Measurements from ENCODE around the gene TMEM229B. TPM values are rescaled to one million over a fixed set of nuclear protein-coding genes. Genes with fewer than 3 reads are reported as not detected.

Gene TMEM229B
- polyA plus RNA-seq, 1 of the 3 experiments (the other 2 are of a cell fraction) = 0.16 TPM

DNA sequence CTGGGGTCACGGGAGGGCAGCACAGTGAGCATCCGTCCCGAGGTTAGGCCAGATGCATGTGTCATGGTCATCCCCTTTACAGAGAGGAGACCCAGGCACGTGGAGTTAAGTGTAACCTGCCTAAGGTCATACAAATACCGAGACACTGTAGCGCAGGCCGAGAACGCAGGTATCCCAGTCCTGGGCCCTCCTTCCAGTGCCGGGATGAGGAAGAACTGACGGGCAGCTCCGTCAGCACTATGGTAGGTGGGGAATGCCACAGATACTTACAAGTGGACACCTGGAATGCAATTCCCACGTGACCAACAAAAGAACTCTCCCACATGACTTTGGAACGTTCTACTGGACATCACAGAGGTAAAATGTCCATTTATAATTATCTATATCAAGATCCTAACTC is 8.7 kb upstream of the TMEM229B start:
- no peaks in the 10 kb centered on the region for H3K9me3 ChIP-seq
- H3K36me3 ChIP-seq (replicated peaks in 1 of 2; ENCODE audit: control insufficient read depth in 1 of 2, insufficient read depth in 2 of 2, low read length in 1 of 2) = no peaks in the 10 kb centered on the region
- peaks cover 0 to 3% of the 10 kb centered on the region in 2 experiments; a peak in 1 of 4 replicates for H3K4me1 ChIP-seq (ENCODE audit: control insufficient read depth in 1 of 2, insufficient read depth in 2 of 2, low read depth in 1 of 2, low read length in 1 of 2)
- no peaks in the 10 kb centered on the region for H3K9me2 ChIP-seq
- no peaks in the 10 kb centered on the region for H3F3A ChIP-seq (replicated peaks; ENCODE audit: insufficient read depth)
- H4K20me1 ChIP-seq (ENCODE audit: insufficient read depth) = no peaks in the 10 kb centered on the region
- H3K79me2 ChIP-seq (ENCODE audit: insufficient read depth) = no peaks in the 10 kb centered on the region
- TF ChIP-seq, protein P1, sequence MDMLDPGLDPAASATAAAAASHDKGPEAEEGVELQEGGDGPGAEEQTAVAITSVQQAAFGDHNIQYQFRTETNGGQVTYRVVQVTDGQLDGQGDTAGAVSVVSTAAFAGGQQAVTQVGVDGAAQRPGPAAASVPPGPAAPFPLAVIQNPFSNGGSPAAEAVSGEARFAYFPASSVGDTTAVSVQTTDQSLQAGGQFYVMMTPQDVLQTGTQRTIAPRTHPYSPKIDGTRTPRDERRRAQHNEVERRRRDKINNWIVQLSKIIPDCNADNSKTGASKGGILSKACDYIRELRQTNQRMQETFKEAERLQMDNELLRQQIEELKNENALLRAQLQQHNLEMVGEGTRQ (IDR thresholded peaks at IDR 0.05; ENCODE audit: borderline replicate concordance, low read depth, low read length) = no peak
- no peak for TF ChIP-seq FOXJ3 (CRISPR knock-in tag; IDR thresholded peaks at IDR 0.05)
- CTCF ChIA-PET = no interaction called here
- H3K4me2 ChIP-seq = no peak overlapping the region
- no peak for DNase-seq
- H3K9ac ChIP-seq = no peak overlapping the region
- no peaks in the 10 kb centered on the region for H3K27me3 ChIP-seq (ENCODE audit: insufficient read depth)
- 78% methylated on average over 13 of the region's 13 CpGs for WGBS (ENCODE audit: low lambda C conversion rate)
- no peak overlapping the region for H2AFZ ChIP-seq (ENCODE audit: low read depth)
- H3K27ac ChIP-seq (ENCODE audit: low read depth in 2 of 2, low read length in 1 of 2) = no peak overlapping the region
- H3K4me3 ChIP-seq (ENCODE audit: low read depth in 2 of 2, low read length in 1 of 2) = no peak overlapping the region
- POLR2A ChIA-PET = no interaction called here

- Histone ChIP-seq H3K27ac (ENCODE audit: low read depth in 2 of 2, low read length in 1 of 2) (no peak overlapping the region), H3K4me1 (ENCODE audit: control insufficient read depth in 1 of 2, insufficient read depth in 2 of 2, low read depth in 1 of 2, low read length in 1 of 2) (peaks cover 0 to 15% of the 10 kb centered on the region in 2 experiments; a peak in 1 of 4 replicates), H3K36me3 (replicated peaks in 1 of 2; ENCODE audit: control insufficient read depth in 1 of 2, insufficient read depth in 2 of 2, low read length in 1 of 2) (no peaks in the 10 kb centered on the region), H3K9me2 (no peaks in the 10 kb centered on the region), H4K20me1 (ENCODE audit: insufficient read depth) (no peaks in the 10 kb centered on the region), H3F3A (replicated peaks; ENCODE audit: insufficient read depth) (no peaks in the 10 kb centered on the region), H3K4me3 (ENCODE audit: low read depth in 2 of 2, low read length in 1 of 2) (no peak overlapping the region), H2AFZ (ENCODE audit: low read depth) (no peak overlapping the region), H3K4me2 (no peak overlapping the region), H3K9me3 (no peaks in the 10 kb centered on the region), H3K79me2 (ENCODE audit: insufficient read depth) (no peaks in the 10 kb centered on the region), H3K27me3 (ENCODE audit: insufficient read depth) (no peaks in the 10 kb centered on the region), H3K9ac (no peak overlapping the region)
- DNase-seq = no peak
- WGBS (ENCODE audit: low lambda C conversion rate) = 60% methylated on average over 1 of the region's 1 CpG
- ChIA-PET POLR2A (no interaction called here), CTCF (interaction anchor here (0.7 to 1.4 kb wide), 2 partner anchors 22 to 31 kb away, joined by 3 read pairs; no protein-coding TSS in a partner anchor)
- TF ChIP-seq POLR2AphosphoS5 (IDR thresholded peaks at IDR 0.05; ENCODE audit: low read depth, low read length) (no peak), USF1 (IDR thresholded peaks at IDR 0.05; ENCODE audit: borderline replicate concordance, low read depth) (no peak), RXRA (IDR thresholded peaks at IDR 0.05; ENCODE audit: borderline replicate concordance, low read depth) (no peak), NFIC (IDR thresholded peaks at IDR 0.05; ENCODE audit: borderline replicate concordance) (no peak), RFX5 (IDR thresholded peaks at IDR 0.05; ENCODE audit: low read length) (no peak), TCF12 (IDR thresholded peaks at IDR 0.05) (no peak), FOXM1 (IDR thresholded peaks at IDR 0.05; ENCODE audit: low read depth) (no peak), NRF1 (IDR thresholded peaks at IDR 0.05; ENCODE audit: low read depth, low read length) (no peak), EZH2phosphoT487 (IDR thresholded peaks at IDR 0.05; ENCODE audit: borderline replicate concordance, low read depth) (no peak)
Observed at GRCh38 chr14:67495827-67496226, 7.3 kb upstream of the TMEM229B start.

All from SK-N-SH (cell line).